HT1080 (cell line): ENCODE measurements around the gene SIRPA. TPM values are rescaled to one million over a fixed set of nuclear protein-coding genes. Genes with fewer than 3 reads are reported as not detected.

Experiments
- DNase-seq: peaks from one replicate; pipeline ENCODE4 v3.0.0-alpha.2; 2015; ENCODE audit warnings: low read depth
- total RNA-seq: library from RNA; depleted of rRNA; stranded (reverse); fragments of >200 nt; shearing (Covaris generic); gene quantifications from 2 replicates; pipeline ENCODE4 v1.2.3, GENCODE V29; 2014

SIRPA gene
- total RNA-seq, 1 experiment from 2014 or later: 8.9 TPM

DNA sequence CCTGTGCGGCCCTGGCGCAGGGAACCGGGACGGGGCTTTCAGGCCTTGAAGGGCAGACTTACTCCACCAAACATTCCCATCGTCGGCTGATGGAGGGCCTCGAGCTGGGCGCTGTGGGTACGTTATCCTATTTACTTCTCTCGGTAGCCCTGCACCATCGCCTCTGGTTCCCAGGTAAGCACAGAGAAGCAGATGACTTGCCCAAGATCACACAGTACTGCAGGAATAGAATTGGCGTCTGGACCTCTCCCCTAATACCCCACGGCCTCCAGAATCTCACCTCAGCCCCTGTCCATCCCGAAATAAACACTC lies 52.3 kb downstream of the SIRPA start:
- no peak for DNase-seq

DNA sequence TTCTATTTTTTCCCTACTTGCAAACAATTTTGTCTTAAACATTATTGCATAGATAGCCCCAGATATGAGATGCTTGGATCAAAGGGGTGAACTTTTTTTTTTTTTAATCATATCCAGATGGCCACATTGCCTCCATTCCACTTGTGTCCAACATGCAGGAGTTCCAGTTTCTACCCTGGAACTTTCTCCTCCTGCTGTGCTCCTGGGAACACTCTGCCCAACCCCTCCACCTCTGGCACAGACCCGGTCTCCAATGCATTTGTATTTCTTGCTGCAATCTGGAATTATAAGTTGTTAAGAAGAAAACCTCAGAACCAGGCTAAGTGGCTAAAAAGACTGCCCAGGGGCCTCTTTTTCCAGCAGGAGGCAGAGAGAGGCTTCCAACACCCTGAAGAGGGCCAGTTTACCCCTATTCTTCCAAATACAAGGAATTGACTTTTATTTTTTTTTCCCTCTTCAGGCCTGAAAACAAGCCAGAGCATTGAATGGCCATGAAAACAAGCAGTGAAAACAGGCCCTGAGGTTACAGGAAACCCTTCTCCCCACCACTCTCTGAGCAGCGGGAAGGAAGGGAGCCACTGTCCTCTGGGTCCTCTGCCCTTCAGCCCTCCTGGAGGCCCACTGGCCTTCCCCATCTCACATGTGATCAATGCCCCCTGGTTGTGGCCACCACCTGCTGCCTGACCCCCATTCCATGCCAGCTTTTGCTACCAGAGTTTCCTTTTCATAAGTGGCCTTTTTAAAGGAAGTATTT lies 54.3 kb downstream of the SIRPA start:
- no peak for DNase-seq

DNA sequence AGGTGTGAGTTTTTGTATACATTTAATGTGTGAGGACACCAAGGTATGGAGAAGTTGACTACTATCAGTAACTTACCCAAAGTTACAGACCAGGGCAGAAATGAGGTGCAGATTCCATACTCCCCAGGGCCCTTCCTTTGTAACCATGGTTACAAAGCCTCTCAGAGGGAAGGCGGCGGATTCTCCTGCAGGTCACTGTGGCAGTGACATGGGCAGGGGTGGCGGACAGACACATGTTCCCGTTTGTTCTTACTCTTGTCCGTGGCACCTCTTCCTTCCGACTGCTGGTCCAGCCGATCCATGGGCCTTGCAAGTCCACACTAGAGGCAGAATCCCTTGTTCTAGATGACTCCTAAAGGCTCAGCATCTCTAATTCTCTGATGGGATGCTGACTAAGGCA lies 55.6 kb downstream of the SIRPA start:
- no peak for DNase-seq

DNA sequence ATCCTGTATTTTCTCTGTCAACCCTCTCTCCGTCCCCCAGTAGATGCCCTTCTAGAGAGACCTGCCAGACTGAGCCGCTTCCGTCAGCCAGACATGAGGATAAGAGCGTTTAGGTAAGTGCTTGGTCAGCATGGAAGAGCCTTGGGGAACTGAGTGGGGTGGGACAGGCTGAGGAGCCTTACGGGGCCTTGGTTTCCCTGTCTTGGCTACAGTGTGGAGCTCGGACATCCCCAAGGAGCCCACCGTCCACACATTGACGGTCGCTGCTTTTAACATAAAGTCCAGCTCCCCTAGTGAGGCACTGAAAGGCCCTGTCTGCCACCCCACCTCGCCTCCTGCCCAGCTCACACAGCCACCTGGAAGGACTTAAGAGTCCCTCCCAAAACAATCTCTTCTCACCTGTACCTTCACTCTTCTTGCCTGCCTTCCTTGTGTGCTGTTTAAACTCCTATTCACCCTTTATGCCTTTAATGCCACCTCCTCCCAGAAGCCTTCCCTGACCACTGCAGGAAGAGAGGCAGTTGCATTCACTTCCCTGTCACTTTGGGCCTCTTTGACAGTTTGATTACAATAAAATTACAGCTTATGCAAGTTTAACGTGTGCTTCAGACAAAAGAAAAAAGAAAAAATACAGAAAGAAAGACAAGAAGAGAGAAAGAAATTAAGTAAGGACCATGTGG lies 56.4 kb downstream of the SIRPA start:
- DNase-seq: no peak

DNA sequence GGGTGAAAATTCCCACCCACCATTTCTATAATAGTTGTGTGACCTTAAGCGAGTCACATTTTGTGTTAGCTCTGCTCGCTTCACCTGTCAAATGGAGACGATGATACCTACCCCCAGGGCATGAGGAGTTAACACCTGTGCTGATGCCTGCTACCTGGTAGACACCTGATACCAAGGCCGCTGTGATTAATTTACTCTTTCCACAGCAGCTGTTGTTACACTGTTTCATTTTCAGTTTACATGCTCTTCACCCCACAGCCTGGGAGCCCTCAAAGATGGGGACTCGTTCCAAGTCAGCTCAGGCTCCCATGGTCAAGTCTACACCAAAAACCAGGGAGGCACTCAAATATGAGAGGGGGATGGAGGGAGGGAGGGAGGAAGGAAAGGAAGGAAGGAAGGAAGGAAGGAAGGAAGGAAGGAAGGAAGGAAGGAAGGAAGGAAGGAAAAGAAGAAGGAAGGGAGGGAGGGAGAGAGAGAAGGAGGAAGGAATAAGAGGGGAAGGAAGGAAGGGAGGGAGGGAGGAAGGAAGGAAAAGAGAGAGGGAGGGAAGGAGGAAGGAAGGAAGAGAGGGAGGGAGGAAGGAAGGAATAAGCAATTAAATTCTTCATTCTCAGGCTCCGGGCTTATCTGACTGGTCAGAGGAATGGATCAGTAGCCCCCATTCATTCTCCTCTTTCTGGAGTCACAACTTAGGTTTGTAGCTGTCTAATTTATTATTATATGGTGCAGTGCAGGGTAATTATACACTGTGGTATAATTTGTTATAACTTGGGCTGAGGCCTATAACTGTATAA lies 57.7 kb downstream of the SIRPA start:
- no peak for DNase-seq

DNA sequence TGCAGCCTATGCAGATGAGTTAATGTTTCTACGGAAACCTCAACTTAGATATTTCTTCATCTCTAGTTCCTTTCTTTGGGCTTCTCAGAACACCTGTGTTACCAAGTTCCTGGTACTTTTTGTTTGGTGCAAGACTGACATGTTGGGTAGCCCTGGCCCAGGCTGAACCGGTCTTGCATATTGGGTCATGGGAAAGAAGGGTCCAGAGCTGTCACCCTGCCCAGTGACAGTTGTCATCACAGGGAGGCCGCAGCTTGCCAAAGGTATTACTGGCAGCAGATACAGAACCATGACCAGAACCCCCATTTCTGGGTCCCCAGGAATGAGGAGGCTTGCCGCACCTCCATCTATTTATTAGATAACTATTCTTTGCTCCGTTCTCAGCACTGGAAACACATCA lies 58.4 kb downstream of the SIRPA start:
- no peak for DNase-seq

DNA sequence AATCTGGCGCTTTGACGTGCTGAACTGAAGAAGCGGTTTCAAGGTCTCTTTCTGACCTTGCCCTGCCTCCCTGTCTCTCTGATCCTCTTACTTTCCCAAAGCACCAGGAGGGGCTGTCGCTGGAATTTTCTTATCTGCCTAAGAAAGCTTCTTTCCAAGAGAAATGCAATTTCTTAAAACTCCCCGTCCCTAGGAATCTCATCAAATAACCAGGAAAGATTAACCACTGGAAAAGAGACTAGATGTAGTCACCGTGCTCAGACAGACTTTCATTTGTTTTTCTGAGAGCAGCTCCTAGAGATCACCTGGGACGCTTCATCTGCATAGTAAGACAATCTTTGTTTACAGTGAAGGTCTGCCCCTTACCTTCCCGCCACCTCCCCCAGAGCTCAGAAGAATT lies 60.0 kb downstream of the SIRPA start:
- DNase-seq: no peak

DNA sequence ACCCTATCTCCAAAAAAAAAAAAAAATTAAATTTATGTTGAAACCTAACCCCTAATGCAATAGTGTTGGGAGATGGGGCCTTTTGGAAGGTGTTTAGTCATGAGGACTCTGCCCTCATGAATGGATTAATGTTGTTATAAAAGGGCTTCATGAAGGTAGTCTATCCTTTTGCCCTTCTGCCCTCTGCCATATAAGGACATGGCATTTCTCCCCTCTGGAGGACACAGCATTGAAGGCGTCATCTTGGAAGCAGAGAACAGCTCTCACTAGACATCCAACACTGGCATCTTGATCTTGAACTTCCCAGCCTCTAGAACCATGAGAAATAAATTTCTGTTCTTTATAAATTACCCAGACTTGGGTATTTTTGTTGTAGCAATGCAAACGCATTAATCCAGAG lies 63.2 kb downstream of the SIRPA start:
- no peak for DNase-seq

DNA sequence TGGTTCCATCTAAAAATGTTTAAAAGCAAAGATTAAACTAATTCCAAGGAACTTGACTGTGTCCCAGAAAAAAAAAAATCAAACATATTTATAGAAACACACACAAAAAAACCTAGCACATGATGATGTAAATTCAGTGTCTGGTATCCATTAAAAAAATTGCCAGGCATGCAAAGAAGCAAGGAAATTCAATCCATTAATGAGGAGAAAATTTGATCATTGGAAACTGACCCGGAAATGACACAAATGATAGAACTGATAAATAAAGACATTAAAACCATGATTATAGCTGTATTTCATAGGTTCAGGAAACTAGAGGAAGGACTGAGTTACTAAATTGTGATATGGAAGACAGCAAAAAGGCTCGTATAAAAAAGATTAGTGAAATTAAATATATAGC lies 63.9 kb downstream of the SIRPA start:
- no peak for DNase-seq

DNA sequence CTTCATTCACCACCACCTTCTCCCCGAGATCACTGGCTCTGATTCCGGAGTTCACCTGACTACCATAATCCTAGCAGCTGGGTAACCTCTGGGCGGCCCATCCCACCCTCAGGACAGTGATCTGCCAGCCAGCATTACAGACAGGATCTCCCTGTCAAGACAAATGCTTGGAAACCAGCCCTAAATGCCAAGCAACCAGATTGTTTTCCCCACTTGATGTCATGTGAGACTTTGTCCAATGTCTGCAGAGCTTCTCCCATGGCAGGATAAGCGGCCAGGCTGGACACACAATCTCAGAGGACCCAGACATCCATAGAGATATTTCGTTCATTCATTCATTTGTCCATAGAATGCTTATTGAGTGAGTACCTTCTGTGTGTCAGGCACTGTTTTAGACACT lies 66.2 kb downstream of the SIRPA start:
- no peak for DNase-seq

DNA sequence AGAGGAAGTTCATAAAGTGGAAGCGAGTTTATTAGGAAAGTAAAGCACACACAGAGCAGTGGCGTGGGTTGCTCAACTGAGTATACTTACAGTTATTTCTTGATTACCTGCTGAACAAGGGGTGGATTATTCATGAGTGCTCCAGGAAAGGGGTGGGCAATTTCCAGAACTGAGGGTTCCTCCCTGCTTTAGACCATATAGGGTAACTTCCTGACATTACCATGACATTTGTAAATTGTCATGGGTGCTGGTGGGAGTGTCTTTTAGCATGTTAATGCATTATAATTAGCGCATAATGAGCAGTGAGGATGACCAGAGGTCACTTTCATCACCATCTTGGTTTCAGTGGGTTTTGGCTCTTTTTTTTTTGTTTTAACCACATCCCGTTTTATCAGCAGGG lies 68.9 kb downstream of the SIRPA start:
- no peak for DNase-seq

DNA sequence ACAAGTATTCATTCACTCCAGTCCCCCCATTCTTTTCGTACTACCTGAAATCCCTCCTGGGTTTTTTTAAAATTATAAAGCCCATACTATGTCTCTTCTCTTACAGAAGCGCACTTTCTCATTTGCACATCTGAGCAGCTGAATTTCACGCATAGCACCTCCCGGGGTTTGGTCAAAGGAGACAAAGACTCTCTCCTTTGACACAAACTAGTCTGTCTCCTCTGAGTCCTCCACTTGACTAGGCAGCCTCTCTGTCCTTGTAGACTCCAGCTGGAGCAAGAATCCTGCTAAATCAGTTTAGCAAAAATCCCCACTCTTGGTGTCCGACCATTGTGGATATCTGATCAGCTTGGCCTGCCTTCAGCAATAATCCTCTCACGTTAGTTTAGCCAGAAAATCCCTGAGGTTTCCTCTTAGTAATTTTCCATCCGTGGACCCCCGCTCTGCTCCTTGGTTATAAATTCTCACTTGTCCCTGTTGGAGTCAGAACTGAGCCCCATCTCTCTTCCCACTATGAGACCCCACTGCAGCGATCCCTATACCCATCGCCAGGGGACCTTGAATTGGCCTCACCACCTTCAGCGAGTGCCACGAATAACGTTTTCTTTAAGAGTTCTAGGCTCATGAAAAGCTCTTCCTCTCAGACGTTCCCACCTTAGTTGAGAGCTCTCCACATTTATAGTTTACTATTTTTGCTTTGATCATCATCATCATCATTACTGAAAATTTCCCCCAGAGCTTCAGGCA lies 69.6 kb downstream of the SIRPA start:
- no peak for DNase-seq

DNA sequence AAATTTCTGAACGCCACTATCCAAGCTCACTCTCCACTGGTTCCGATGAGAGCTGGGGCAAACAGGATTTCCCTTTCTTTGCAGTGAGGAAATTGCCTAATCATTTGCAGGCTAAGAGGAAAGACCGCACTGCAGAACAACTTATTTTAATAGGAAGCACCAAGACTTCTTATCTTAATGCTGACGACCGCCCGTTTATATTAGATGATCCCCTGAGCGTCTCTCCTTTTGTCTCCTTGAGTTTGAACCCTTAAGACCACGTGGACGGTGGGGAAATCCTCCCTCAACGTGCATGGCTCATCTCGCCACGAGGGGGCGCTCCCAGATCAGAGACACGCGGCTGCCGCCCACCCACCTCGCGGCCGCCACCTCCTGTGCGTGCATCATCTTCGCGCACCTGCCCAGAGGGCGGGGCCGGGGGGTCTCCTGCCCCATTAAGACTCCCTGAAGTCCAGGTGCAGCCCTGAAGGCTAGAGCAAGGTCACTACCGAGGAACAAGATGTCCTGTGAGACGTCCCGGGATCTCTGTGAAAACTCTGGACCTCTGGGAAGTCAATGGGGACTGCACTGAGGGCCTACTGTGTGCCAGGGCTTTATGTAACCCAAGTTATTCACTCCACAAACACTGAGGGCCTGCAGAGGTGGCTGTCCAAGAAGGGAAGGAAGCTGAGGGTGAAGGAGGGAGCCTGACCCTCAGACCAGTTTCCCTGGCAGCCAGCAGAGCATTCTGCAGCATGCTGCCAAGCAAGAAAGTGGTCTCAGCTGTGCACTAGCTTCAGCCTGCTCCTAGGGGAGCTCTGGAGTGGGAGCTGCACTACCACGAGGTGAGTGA lies 70.5 kb downstream of the SIRPA start:
- peak; percentile 49 for DNase-seq

DNA sequence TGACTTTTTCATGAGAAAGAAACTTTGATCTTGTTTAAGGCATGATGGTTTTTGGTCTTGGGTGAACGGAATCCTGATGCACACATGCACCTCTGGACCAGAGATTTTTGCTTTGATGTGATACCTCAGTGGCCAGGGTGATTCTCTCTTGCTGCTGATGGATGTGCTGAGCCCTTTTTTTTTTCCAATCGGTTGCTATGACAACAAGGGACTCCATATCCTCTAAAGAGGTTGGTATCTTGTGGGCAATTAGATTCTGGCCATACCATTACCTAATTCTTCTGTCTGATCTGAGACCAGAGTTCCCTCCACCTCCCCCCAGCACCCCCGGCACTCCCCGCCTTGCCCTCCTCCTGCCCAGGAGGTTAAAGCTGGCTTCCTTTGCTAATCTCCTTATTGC lies 73.8 kb downstream of the SIRPA start:
- no peak for DNase-seq

DNA sequence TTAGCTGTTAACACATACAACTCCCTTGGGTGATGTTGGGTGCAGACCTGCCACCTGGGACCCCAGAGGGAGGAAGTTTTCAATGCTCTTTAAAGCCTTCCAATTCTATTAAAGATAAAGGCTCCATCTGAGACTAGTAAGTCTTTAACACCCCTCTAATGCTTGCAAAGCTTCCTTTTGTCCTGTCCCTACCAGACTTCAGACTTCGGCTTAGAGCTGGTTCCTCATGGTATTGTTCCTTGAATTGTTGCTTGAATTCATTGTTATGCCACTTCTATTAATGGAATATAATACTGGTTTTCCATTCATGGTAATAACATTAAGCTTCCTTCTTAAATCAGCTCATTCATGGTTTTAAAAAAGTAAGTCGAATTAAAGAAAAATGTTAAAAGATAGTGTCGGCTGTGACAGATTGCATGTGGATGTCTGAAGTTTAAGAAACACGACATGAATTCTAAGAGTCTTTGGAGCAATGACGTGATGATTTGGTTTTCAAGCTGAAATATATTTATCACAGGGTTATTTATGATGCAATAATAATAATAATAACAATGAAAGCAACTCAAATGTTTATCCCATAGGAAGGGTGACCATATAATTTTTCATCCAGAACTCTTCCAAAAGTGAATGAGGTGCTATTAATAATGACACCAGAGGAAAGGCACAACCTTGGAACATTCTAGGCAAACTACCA lies 76.8 kb downstream of the SIRPA start:
- DNase-seq: no peak

DNA sequence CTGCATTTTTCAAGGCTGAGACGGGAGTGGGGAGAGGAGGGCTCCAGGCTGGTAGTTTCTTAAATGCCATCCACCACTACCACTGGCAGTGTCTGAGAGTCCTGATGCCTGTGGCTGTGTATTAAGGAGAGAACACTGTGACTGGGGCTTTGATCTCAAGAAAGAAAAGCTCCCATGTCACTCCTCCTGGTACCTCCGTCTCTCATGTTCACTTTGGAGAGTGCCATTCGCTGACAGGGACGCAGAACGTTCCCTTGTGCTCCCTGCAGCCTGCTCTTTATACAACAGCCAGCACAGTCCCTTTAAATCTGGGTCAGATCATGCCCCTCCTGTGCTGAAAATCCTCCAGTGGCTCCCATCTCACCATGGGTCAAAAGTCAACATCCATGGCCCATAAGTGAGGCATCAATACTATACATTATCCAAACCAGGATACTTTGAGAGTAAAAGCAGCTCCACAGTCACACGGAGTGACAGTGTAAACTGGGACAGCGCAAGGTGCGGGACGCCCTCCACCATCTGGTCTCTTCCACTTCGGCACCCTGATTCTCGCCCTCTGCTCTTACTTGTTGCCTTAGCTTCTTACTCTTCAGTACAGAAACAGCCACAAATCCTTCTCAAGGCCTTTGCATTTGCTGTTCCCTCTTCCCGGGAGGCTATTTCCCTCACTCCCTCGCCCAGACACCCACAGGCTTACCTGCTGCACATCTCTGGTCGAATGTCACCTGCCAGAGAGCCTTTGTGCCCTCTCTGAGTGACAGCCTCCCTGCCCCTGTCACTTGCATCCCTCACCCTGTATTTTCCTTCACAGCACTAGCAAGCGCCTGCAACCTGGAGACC lies 78.6 kb downstream of the SIRPA start:
- DNase-seq: no peak

DNA sequence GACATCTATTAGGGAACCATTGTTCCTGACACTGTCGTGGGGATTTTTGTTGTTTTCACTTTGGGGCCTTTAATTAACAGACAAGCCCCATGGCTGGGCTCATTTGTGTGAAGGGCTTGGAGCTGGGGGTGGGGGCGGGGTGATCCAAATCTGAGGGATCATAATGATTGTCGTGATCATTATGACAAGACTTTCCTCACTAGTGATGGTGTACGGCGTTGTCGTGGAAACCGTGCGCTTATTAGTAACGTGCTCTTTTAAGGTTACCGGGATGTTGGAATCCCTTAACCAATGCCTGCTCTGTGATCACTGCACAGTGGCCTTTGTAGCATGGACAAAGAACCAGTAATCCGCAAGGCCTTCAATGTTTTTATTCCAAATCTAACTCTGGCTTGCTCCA lies 80.1 kb downstream of the SIRPA start:
- DNase-seq: no peak

DNA sequence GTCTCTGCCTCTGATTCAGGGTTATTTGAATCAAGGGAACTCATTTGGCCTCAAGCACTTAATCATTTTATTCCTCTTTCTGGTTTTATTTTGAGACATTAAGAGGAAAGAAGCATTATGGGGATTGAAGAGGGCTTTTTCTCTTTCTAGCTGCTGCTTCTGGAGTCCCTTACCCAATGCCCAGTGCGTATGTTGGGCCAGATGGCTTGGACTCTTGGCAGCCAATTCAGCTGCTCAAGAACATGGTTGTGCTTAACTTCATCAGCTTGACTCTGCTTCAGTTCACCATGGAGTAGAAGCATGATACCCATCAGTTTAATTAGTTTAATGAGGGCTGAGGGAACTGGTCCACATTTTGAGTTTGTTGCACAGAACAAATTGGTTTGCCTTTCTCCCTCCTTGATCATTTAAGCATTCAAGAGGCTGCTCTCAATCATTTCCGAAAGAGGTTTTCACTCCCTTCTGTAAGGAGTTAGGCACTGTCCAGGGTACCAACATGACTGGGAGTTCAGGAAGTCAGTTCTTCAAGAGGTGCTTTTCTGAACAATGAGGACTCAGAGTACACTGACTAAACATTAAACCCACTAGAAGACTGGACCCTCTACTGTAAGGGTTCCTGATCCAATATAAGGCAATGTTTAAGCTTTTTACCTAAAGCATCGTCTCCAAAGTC lies 84.0 kb downstream of the SIRPA start:
- no peak for DNase-seq

DNA sequence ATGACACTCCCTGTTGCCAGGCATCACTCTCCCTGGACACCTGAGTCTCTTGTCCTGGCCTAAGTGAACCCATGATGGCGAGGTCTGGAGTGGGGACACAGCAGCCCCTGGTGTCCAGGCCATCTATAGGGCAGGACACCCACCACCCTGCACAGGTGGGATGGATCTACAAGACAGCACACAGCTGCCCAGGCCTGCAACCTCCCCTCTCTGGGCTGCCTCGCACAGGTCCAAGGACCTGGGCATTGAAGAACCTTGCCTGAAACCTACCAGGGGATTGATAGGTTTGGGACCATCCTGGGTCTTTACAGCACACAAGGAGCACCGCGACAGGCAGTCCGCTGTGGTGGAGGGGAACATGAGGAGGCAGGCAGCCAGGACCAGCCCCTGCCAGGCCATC lies 87.5 kb downstream of the SIRPA start:
- no peak for DNase-seq
